Measurements from ENCODE around the gene DLG2.

DLG2 gene

GRCh38 chr11:83720675-83721074 lies 1906.5 kb downstream of the DLG2 start:
- no peaks in the 10 kb centered on the region for H3K9me3 Mint-ChIP-seq
- peaks cover 8% of the 10 kb centered on the region for H3K27me3 Mint-ChIP-seq
- H3K4me1 Mint-ChIP-seq, result peaks cover 3% of the 10 kb centered on the region
- H3K36me3 Mint-ChIP-seq, result no peaks in the 10 kb centered on the region
- no peak overlapping the region for H3K4me3 Mint-ChIP-seq
- no peak overlapping the region for H3K27ac Mint-ChIP-seq

- H3K36me3 Mint-ChIP-seq, result no peaks in the 10 kb centered on the region
- H3K9me3 Mint-ChIP-seq, result no peaks in the 10 kb centered on the region
- no peak overlapping the region for H3K4me3 Mint-ChIP-seq
- H3K27me3 Mint-ChIP-seq, result peaks cover 3% of the 10 kb centered on the region
- H3K27ac Mint-ChIP-seq, result no peak overlapping the region
- no peaks in the 10 kb centered on the region for H3K4me1 Mint-ChIP-seq
Observed at GRCh38 chr11:83717537-83717936, 1909.6 kb downstream of the DLG2 start.

- Mint-ChIP-seq H3K27me3 (peaks cover 3% of the 10 kb centered on the region), H3K4me1 (no peaks in the 10 kb centered on the region), H3K27ac (no peak overlapping the region), H3K36me3 (no peaks in the 10 kb centered on the region), H3K9me3 (no peaks in the 10 kb centered on the region), H3K4me3 (no peak overlapping the region)
Observed at GRCh38 chr11:83715927-83716535, 1911.1 kb downstream of the DLG2 start.

GRCh38 chr11:83713708-83714107 lies 1913.4 kb downstream of the DLG2 start:
- H3K36me3 Mint-ChIP-seq, result no peaks in the 10 kb centered on the region
- no peak overlapping the region for H3K4me3 Mint-ChIP-seq
- H3K27me3 Mint-ChIP-seq, result no peaks in the 10 kb centered on the region
- H3K9me3 Mint-ChIP-seq, result no peaks in the 10 kb centered on the region
- no peaks in the 10 kb centered on the region for H3K4me1 Mint-ChIP-seq
- H3K27ac Mint-ChIP-seq, result no peak overlapping the region

- H3K27ac Mint-ChIP-seq, result no peak overlapping the region
- H3K4me3 Mint-ChIP-seq, result no peak overlapping the region
Observed at GRCh38 chr11:83711106-83711527, 1916.0 kb downstream of the DLG2 start.

GRCh38 chr11:83709434-83709833 lies 1917.7 kb downstream of the DLG2 start:
- Mint-ChIP-seq H3K36me3 (no peaks in the 10 kb centered on the region), H3K27me3 (no peaks in the 10 kb centered on the region), H3K9me3 (no peaks in the 10 kb centered on the region)

More at GRCh38 chr11:83711106-83711527, 1916.0 kb downstream of the DLG2 start:
- H3K9me3 Mint-ChIP-seq, result no peaks in the 10 kb centered on the region
- H3K4me1 Mint-ChIP-seq, result no peaks in the 10 kb centered on the region
- no peaks in the 10 kb centered on the region for H3K36me3 Mint-ChIP-seq
- H3K27me3 Mint-ChIP-seq, result no peaks in the 10 kb centered on the region

GRCh38 chr11:83706566-83706965 lies 1920.6 kb downstream of the DLG2 start:
- Mint-ChIP-seq H3K27ac (no peak overlapping the region), H3K4me3 (no peak overlapping the region), H3K9me3 (no peaks in the 10 kb centered on the region), H3K27me3 (peaks cover 2% of the 10 kb centered on the region), H3K4me1 (no peaks in the 10 kb centered on the region), H3K36me3 (no peaks in the 10 kb centered on the region)

More at GRCh38 chr11:83709434-83709833, 1917.7 kb downstream of the DLG2 start:
- Mint-ChIP-seq H3K4me1 (no peaks in the 10 kb centered on the region), H3K27ac (no peak overlapping the region), H3K4me3 (no peak overlapping the region)

- H3K4me1 Mint-ChIP-seq, result no peaks in the 10 kb centered on the region
- no peaks in the 10 kb centered on the region for H3K9me3 Mint-ChIP-seq
- H3K27ac Mint-ChIP-seq, result no peak overlapping the region
- no peaks in the 10 kb centered on the region for H3K36me3 Mint-ChIP-seq
- H3K27me3 Mint-ChIP-seq, result peaks cover 4% of the 10 kb centered on the region
- H3K4me3 Mint-ChIP-seq, result no peak overlapping the region
Observed at GRCh38 chr11:83702796-83703195, 1924.3 kb downstream of the DLG2 start.

- Mint-ChIP-seq H3K4me1 (no peaks in the 10 kb centered on the region), H3K4me3 (no peak overlapping the region), H3K9me3 (no peaks in the 10 kb centered on the region), H3K36me3 (no peaks in the 10 kb centered on the region), H3K27ac (no peak overlapping the region), H3K27me3 (peaks cover 4% of the 10 kb centered on the region)
Observed at GRCh38 chr11:83697518-83697917, 1929.6 kb downstream of the DLG2 start.

GRCh38 chr11:83695046-83695445 lies 1932.1 kb downstream of the DLG2 start:
- no peak overlapping the region for H3K27ac Mint-ChIP-seq
- no peaks in the 10 kb centered on the region for H3K9me3 Mint-ChIP-seq
- no peaks in the 10 kb centered on the region for H3K4me1 Mint-ChIP-seq
- H3K4me3 Mint-ChIP-seq, result no peak overlapping the region
- no peaks in the 10 kb centered on the region for H3K36me3 Mint-ChIP-seq
- H3K27me3 Mint-ChIP-seq, result peaks cover 1% of the 10 kb centered on the region

GRCh38 chr11:83694191-83694910 lies 1932.8 kb downstream of the DLG2 start:
- no peaks in the 10 kb centered on the region for H3K9me3 Mint-ChIP-seq
- H3K4me1 Mint-ChIP-seq, result no peaks in the 10 kb centered on the region
- H3K27me3 Mint-ChIP-seq, result peaks cover 1% of the 10 kb centered on the region
- no peaks in the 10 kb centered on the region for H3K36me3 Mint-ChIP-seq
- no peak overlapping the region for H3K27ac Mint-ChIP-seq
- H3K4me3 Mint-ChIP-seq, result no peak overlapping the region

GRCh38 chr11:83693306-83693992 lies 1933.7 kb downstream of the DLG2 start:
- Mint-ChIP-seq H3K36me3 (no peaks in the 10 kb centered on the region), H3K9me3 (no peaks in the 10 kb centered on the region), H3K27ac (no peak overlapping the region), H3K4me3 (no peak overlapping the region), H3K4me1 (no peaks in the 10 kb centered on the region), H3K27me3 (no peaks in the 10 kb centered on the region)

GRCh38 chr11:83692675-83693074 lies 1934.5 kb downstream of the DLG2 start:
- no peak overlapping the region for H3K27ac Mint-ChIP-seq
- H3K9me3 Mint-ChIP-seq, result no peaks in the 10 kb centered on the region
- no peak overlapping the region for H3K4me3 Mint-ChIP-seq
- H3K36me3 Mint-ChIP-seq, result no peaks in the 10 kb centered on the region
- peaks cover 5% of the 10 kb centered on the region for H3K27me3 Mint-ChIP-seq
- no peaks in the 10 kb centered on the region for H3K4me1 Mint-ChIP-seq

GRCh38 chr11:83691451-83691950 lies 1935.6 kb downstream of the DLG2 start:
- Mint-ChIP-seq H3K4me3 (no peak overlapping the region), H3K27me3 (peaks cover 6% of the 10 kb centered on the region), H3K4me1 (no peaks in the 10 kb centered on the region), H3K9me3 (no peaks in the 10 kb centered on the region), H3K27ac (no peak overlapping the region), H3K36me3 (no peaks in the 10 kb centered on the region)

- Mint-ChIP-seq H3K4me3 (no peak overlapping the region), H3K27me3 (peaks cover 6% of the 10 kb centered on the region), H3K36me3 (no peaks in the 10 kb centered on the region), H3K4me1 (no peaks in the 10 kb centered on the region), H3K9me3 (peaks cover 4% of the 10 kb centered on the region), H3K27ac (no peak overlapping the region)
Observed at GRCh38 chr11:83689144-83689780, 1937.9 kb downstream of the DLG2 start.

All from activated naive CD4-positive, alpha-beta T cell treated with anti-CD3 and anti-CD28 coated beads, Interleukin-2, amount 50 U/mL, for 24 hours (primary cell).